PC-3 (cell line): ENCODE results near the gene VMAC.

ENCODE experiments used
- EZH2 ChIP-seq: fragments of 300-600 bp; sonication (generic); IDR thresholded peaks from one replicate; pipeline ENCODE4 v1.6.1; 2017; ENCODE audit warnings: antibody characterized with exemption, mild to moderate bottlenecking, low read length; ENCODE audit not compliant: unreplicated experiment
- TF ChIP-seq, protein P1 (sequence below): fragments of 300-600 bp; sonication (generic); conservative IDR thresholded peaks from 2 replicates; pipeline ENCODE4 v1.5.1; 2017; ENCODE audit warnings: antibody characterized with exemption, low read depth, mild to moderate bottlenecking, low read length

GRCh38 chr19:5948752-5949564, 44.3 kb downstream of the VMAC start:
- TF ChIP-seq, protein P1, sequence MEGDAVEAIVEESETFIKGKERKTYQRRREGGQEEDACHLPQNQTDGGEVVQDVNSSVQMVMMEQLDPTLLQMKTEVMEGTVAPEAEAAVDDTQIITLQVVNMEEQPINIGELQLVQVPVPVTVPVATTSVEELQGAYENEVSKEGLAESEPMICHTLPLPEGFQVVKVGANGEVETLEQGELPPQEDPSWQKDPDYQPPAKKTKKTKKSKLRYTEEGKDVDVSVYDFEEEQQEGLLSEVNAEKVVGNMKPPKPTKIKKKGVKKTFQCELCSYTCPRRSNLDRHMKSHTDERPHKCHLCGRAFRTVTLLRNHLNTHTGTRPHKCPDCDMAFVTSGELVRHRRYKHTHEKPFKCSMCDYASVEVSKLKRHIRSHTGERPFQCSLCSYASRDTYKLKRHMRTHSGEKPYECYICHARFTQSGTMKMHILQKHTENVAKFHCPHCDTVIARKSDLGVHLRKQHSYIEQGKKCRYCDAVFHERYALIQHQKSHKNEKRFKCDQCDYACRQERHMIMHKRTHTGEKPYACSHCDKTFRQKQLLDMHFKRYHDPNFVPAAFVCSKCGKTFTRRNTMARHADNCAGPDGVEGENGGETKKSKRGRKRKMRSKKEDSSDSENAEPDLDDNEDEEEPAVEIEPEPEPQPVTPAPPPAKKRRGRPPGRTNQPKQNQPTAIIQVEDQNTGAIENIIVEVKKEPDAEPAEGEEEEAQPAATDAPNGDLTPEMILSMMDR, result no peak
- TF ChIP-seq EZH2, result no peak
